Hematopoietic multipotent progenitor cell treated with erythropoietin and hydrocortisone succinate and interleukin-3 and kit ligand, for 4 days (in vitro differentiated cells): ENCODE data around the gene PTPN2.
A peak's percentile ranks its signal among the peaks of the same experiment; 100 is the strongest.
"Not testable (repeated sequence)": the region's sequence is repeated elsewhere in the genome, so short reads cannot be mapped to it uniquely, and the experiment has no call there.

ENCODE experiments used
- DNase-seq: peaks from one replicate; pipeline ENCODE4 v3.0.0-alpha.2; 2015

The PTPN2 gene

GRCh38 chr18:12890964-12891363 is 6.9 kb upstream of the PTPN2 start:
- DNase-seq: no peak

DNA sequence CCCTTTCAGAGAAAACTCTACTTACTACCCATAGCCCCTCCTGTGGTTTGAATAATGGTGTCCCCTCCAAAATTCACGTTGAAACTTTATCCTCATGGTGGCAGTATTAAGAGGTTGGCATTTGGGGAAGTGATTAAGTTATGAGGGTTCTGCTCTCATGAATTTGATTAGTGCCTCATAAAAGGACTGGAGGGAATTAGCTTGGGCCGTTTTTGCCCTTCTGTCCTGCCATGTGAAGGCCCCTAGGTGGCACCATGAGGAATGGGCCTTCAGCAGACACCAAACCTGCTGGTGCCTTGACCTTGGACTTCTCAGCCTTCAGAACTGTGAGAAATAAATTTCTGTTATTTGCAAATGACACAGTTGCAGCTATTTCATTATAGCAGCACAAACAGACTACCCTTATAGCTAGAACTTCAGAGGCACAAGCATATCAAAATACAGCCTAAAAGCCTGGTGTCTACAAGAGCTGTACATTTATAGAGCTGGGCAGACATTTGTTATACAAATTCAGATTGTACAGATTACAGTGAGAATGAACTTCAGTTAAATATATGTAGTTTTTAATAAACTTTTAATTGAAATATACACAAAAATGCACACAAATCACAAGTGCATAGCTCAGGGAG is 2.6 kb upstream of the PTPN2 start:
- DNase-seq: peak; percentile 79

DNA sequence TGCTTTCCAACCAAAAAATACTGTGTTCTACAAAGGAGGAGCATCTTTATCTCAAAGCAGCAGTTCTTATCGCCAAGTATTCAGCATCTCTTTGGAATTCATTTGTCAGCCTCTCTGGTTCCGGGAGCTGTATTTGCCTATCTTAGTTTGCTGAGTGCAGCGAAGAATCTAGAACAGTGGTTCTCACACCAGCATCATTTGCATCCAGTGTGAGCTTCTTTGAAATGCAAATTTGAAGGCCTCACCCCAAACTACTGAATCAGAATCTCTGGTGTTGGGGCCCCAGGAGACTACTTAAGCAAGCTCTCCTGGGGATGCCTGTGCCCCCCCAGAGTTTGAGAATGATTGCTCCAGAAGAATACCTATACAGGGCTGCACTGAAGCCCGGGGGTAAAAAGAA is 1.5 kb upstream of the PTPN2 start:
- DNase-seq: no peak

GRCh38 chr18:12884406-12885323 is 628 bp upstream of the PTPN2 start:
- DNase-seq: no peak

- peak; percentile 30 for DNase-seq
Observed at GRCh38 chr18:12883372-12883683, 709 bp downstream of the PTPN2 start.

- DNase-seq: peak; percentile 21
Observed at GRCh38 chr18:12882453-12883371, 1.3 kb downstream of the PTPN2 start.

DNA sequence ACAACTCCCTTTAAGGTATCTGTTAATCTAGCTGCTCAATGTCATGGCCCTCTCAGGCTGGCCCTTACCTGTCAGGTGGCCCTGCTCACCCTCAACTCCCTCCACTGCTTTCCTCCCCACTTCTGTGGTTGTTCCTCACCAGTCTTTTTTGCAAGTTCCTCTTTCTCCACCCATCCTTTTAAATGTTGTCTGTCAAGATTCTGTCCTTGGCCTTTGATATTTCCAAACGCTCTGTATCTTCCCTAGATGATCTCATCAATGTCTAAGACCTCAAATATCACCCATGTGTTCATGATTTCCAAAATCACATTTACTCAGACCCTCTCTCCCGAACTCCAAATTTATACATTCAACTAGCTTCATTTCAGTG is 3.5 kb downstream of the PTPN2 start:
- peak; percentile 66 for DNase-seq

- DNase-seq: peak; percentile 44
Observed at GRCh38 chr18:12879840-12880540, 4.0 kb downstream of the PTPN2 start.

DNA sequence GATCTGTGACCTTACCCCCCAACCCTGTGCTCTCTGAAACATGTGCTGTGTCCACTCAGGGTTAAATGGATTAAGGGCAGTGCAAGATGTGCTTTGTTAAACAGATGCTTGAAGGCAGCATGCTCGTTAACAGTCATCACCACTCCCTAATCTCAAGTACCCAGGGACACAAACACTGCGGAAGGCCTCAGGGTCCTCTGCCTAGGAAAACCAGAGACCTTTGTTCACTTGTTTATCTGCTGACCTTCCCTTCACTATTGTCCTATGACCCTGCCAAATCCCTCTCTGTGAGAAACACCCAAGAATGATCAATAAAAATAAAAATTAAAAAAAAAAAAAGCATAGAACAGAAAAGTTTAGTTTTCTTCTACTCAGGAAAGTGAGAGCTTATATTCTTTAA is 9.0 kb downstream of the PTPN2 start:
- DNase-seq: not testable (repeated sequence)

- not testable (repeated sequence) for DNase-seq
Observed at GRCh38 chr18:12873961-12874567, 10.0 kb downstream of the PTPN2 start.

DNA sequence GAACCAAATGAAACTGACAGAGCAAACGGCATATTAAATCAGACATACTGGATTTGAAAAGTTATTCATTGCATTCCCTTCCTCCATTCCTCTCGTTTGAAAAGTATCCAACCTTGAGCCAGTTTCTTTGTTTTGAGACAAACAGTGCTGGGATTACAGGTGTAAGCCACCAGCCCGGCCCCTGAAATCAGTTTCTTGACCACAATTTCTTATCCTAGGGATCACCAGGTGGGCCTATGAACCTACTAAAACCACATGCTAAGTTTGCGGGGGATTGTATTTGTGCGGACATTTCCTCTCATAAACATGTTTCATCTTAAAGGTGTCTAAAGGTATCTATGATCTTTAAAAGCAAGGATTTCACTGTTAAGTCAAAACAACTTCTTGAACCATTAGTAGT is 11.6 kb downstream of the PTPN2 start:
- no peak for DNase-seq

DNA sequence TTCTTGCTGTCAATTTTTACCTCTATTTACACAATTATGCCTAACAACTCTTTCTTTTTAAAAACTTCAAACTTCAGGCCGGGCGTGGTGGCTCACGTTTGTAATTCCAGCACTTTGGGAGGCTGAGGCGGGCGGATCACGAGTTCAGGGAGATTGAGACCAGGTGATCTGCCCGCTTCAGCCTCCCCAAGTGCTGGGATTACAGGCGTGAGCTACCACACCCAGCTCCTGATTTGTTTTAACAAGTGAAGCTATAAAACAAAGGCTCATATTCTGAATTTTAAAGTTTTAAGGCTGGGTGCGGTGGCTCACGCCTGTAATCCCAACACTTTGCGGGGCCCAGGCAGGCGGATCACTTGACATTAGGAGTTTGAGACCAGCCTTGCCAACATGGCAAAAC is 15.5 kb downstream of the PTPN2 start:
- DNase-seq: no peak

GRCh38 chr18:12867441-12868123 is 16.5 kb downstream of the PTPN2 start:
- DNase-seq: no peak

DNA sequence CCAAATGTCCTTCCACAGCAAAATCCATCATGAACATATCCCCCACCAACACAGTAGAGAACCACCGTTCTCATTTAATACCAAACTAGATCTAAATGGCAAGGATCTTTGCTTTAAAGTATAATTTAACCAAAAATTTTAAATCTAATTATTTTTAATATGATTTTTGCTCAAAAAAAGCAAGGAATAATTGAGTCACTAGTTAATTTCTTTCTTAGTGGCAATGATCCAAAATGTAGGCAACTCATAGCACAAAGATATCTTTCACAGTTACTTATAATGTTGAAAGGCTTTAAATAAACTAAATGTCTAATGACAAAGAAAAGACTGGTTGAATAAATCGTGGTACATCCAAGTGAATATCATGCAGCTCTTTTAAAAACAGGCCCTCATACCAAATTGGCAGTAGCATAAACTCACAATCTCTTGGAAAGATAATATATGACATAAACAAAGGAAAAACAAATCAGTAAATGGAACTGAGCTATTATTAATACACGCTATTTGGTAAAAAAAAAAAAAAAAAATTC is 20.3 kb downstream of the PTPN2 start:
- no peak for DNase-seq

DNA sequence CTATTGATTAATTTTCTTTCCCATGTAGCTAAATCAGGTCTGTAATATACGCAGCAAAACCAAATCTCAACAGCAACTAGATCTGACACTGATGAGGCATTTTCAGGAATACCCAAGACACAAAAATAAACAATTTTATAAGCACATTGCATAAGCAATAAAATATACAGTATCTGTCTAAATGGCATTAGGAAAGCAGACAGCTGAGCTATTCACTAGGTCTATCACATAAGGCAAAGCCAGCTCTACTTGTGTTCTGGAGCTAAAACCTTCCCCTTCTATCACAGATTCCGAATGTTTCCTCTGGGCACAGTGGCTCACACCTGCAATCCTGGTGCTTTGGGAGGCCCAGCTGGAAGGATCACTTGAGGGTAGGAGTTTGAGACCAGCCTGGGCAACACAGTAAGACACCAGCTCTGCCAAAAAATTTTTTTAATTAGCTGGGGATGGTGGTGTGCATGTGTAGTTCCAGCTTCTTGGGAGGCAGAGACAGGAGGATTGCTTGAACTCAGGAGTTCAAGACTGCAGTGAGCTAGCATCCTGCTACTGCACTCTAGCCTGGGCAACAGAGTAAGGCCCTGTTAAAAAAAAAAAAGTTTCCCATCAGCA is 21.1 kb downstream of the PTPN2 start:
- DNase-seq: no peak

DNA sequence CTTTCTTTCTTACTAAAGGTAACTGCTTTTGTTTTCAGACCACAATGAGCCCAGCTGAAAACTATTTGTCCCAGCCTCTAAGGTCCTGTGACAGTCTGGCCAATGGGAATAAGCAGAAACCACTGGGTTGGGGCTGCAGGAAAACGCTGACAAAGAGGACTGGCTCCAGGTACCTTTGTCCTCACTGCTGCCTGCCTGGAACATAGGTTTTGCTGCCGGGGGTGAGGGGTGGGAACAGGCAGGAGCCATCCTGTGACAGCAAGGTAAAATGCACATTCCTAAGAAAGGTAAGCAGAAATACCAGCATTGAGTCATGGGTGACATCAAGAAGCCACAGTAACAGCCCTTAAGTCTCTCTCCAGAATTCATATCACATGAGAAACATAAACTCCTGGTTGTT is 21.6 kb downstream of the PTPN2 start:
- no peak for DNase-seq

DNA sequence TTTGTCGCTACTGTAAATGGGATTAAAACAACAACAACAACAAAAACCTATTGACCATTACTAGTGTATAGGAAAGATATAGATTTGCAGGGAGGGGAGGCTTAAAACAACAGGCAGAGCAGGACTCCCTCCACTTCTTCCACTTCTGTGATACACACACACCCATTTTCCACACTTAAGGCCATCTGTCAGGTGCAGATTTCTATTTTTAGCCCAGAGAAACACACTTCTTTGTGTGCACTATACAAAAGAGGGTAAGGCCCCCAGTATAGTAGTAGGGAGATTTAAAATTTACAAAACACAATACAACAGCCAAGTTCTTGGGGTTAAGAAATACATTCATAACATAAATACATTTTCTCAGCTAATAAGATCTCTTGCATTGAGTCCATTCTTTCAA is 22.4 kb downstream of the PTPN2 start:
- no peak for DNase-seq

DNA sequence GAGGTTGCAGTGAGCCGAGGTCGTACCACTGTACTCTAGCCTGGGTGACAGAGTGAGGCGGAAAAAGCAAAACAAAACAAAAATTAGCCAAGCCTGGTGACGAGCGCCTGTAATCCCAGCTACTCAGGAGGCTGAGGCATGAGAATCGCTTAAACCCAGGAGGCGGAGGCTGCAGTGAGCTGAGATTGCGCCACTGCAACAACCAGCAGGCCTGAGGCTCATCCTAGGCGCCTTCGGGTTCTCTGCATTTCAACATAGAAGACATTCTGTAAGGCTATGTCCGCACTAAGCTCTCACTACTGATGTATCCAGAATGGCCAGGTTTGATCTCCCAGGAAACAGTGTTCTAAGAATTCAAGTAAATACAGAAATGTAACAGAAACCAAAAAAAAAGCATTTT is 23.5 kb downstream of the PTPN2 start:
- DNase-seq: no peak

- no peak for DNase-seq
Observed at GRCh38 chr18:12858991-12859390, 25.0 kb downstream of the PTPN2 start.

GRCh38 chr18:12857991-12858544 is 26.0 kb downstream of the PTPN2 start:
- DNase-seq: no peak
